Cardiac fibroblast (primary cell): Measurements from ENCODE around the gene TRPM8.

Experiments used
- DNase-seq, 2 donors: peaks; one replicate each; pipeline versions ENCODE4 v3.0.0 to v3.0.0-alpha.2; 2010; ENCODE audit warnings: low read depth in 2 of 2
- H3K4me3 ChIP-seq, 2 donors: replicated peaks in 1 of 2; 1 replicate in 1 of 2; 2 replicates in 1 of 2; pipeline ENCODE4 v1.5.1; 2011; ENCODE audit warnings: low read depth in 2 of 2, low read length in 2 of 2, mild to moderate bottlenecking in 2 of 2, moderate library complexity in 1 of 2
- TF ChIP-seq, protein P1 (sequence below): IDR thresholded peaks from one replicate; pipeline ENCODE4 v1.5.1; 2011; ENCODE audit warnings: low read depth, mild to moderate bottlenecking, low read length, inconsistent platforms

Gene TRPM8

DNA sequence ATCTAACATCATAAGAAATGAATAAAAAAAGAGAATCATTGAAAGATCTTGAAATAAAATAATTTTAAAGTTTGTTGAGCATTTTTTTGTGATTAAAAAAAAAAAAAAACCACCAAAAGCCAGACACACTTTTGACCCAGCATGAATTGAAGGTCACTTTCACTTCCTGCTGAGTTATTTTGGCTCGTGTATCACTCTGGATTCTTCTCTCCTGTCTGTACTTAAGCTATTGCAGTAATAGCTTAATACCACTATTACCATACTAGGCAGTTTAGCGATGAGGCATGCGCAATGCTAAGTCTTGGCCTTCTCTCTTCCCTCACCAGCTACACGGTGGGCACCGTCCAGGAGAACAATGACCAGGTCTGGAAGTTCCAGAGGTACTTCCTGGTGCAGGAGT is 78.8 kb downstream of the TRPM8 start:
- TF ChIP-seq, protein P1, sequence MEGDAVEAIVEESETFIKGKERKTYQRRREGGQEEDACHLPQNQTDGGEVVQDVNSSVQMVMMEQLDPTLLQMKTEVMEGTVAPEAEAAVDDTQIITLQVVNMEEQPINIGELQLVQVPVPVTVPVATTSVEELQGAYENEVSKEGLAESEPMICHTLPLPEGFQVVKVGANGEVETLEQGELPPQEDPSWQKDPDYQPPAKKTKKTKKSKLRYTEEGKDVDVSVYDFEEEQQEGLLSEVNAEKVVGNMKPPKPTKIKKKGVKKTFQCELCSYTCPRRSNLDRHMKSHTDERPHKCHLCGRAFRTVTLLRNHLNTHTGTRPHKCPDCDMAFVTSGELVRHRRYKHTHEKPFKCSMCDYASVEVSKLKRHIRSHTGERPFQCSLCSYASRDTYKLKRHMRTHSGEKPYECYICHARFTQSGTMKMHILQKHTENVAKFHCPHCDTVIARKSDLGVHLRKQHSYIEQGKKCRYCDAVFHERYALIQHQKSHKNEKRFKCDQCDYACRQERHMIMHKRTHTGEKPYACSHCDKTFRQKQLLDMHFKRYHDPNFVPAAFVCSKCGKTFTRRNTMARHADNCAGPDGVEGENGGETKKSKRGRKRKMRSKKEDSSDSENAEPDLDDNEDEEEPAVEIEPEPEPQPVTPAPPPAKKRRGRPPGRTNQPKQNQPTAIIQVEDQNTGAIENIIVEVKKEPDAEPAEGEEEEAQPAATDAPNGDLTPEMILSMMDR, result no peak
- DNase-seq, result peak in 1 of 2 donors; percentile 36
- H3K4me3 ChIP-seq, result no peak overlapping the region

DNA sequence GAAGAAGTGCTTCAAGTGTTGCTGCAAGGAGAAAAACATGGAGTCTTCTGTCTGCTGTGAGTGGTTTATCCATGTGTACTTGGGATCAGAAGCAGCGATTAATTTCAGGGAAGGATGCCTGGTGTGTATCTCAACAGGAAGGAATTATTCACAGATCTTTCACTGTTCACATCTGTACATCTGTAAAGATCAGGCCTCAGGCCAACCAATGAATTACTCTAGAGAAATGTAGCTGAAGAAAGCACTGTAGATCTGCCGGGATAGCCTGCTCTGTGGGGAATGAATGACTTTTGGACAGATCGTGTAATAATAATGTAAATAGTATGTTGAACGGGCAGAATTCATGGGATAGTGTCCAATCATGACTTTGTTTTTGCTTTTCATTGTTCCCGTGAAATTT is 79.3 kb downstream of the TRPM8 start:
- TF ChIP-seq, protein P1, result no peak
- H3K4me3 ChIP-seq, result no peak overlapping the region
- DNase-seq, result no peak

DNA sequence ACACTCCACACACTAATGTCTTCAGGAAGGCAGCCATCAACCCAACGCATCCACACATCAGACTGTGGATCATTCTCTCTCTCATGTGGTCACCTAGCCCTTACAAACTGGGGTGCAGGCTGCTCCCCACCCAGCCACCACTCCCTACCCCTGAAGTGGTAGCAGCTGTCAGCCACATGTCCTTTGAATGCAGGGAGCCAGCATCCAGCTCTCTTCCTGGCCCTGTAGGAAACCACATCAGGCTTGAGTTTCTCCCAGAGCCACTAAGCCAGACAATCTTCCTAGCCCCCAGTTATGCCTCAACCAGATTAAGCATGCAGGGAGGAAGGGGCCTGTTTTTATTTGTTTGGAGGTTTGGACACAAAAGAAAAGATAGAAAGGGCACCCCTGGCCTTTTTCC is 80.5 kb downstream of the TRPM8 start:
- no peak overlapping the region for H3K4me3 ChIP-seq
- TF ChIP-seq, protein P1, result no peak
- no peak for DNase-seq

DNA sequence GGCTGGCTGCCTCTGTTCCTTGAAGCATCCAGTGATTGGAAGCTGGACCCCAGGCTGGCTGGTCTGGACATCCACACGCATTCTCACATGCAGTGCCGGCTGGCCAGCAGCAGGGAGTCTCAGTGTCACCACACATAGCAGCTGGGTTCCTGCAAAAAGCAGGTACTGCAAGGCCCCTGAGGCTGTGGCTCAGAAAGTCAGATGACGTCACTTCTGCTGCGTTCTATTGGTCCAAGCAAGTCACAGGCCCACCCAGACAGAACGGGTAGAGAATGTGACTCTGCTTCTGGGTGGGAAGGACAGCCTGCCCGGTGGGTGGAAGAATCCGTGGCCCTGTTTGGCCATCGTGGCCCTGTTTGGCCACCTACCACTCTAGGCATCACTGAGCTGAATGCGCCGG is 82.0 kb downstream of the TRPM8 start:
- H3K4me3 ChIP-seq, result no peak overlapping the region
- TF ChIP-seq, protein P1, result no peak
- no peak for DNase-seq

DNA sequence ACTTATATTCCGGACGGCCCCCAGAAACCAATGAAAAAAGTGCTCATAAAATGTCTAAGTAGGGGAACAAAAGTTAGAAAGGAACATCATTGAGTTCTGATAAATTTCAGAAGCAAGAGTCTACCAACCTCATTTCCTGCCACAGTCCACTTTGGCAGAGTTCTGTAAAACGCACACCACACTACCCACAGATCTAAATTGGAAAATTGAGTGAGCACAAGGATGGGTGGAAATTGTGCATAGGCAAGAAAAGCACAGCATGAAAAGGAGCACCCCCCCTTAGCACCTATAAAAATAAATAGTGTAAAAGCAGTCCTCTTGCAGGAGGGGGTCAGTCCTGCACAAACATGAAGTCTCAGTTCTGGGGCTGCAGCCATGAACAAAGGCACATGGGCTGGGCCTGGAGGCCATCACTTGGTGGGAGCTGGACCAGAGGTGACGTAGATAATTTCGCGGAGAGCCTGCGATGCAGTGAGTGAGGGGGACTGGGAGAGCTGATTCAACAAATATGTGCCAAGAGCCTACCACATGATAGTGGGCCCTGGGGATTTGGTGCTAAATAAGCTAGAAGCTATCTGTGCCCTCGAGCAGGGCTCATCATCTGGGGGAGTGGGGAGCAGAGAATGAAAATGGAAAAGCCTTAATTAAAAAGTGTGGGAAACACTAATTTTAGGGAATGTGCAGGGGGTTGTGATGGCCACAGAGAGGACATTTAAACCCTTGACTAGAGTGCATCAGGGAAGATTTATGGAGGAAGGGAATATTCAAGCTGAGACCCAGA is 84.4 kb downstream of the TRPM8 start:
- no peak for DNase-seq
- no peak overlapping the region for H3K4me3 ChIP-seq
- TF ChIP-seq, protein P1, result no peak

DNA sequence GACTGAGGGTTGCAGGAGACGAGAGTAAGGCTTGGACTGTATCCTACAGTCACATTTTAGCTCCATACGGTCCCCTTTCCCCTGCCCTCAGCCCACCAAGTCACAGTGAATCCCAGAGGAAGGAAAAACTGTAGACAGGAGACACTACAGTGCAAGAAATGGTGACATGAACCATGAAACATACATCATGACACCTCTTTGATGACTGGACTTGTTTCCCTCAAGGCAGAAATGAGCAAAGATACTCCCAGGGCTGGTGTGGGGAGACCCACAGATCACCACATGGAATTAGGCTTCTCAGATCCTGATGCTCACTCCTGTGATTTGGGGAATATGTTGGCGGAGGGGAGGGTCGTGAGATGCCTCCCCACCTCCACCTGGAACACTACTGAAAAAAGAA is 85.1 kb downstream of the TRPM8 start:
- no peak for DNase-seq
- TF ChIP-seq, protein P1, result no peak
- no peak overlapping the region for H3K4me3 ChIP-seq
